Measurements from ENCODE around the gene SCGB3A2. TPM values are rescaled to one million over a fixed set of nuclear protein-coding genes. Genes with fewer than 3 reads are reported as not detected.

Gene SCGB3A2
- total and polyA plus RNA-seq, 2 of the 8 experiments (the other 6 are each of a cell fraction or from before 2014, with no cell fraction given): 47.1 to 63.6 TPM

- TF ChIP-seq CHD7 (IDR thresholded peaks at IDR 0.05; ENCODE audit: insufficient replicate concordance, low read length): no peak
- no peak for TF ChIP-seq EP300 (IDR thresholded peaks at IDR 0.05; ENCODE audit: borderline replicate concordance in 1 of 2, low read depth in 2 of 2, low read length in 2 of 2)
- no peak for TF ChIP-seq GABPA (IDR thresholded peaks at IDR 0.05; ENCODE audit: borderline replicate concordance, insufficient read depth, low read length)
- TF ChIP-seq ATF2 (IDR thresholded peaks at IDR 0.05; ENCODE audit: low read length): no peak
- no peak for TF ChIP-seq MAX (IDR thresholded peaks at IDR 0.05)
- no peak for TF ChIP-seq TEAD4 (IDR thresholded peaks at IDR 0.05; ENCODE audit: low read depth, low read length)
- no peak for TF ChIP-seq CEBPB (IDR thresholded peaks at IDR 0.05; ENCODE audit: low read depth, low read length)
- TF ChIP-seq SIX5 (IDR thresholded peaks at IDR 0.05; ENCODE audit: low read depth, low read length): no peak
- TF ChIP-seq CBX8 (IDR thresholded peaks at IDR 0.05; ENCODE audit: borderline replicate concordance, low read depth, low read length): no peak
- no peak for TF ChIP-seq HDAC6 (IDR thresholded peaks at IDR 0.05; ENCODE audit: low read depth, low read length)
Measured at GRCh38 chr5:147849226-147849625, 29.3 kb upstream of the SCGB3A2 start (continued).
